Left ventricle myocardium superior (tissue), 1 donor: ENCODE results near the gene CXCL5. TPM values are rescaled to one million over a fixed set of nuclear protein-coding genes. Genes with fewer than 3 reads are reported as not detected.
"Not testable (repeated sequence)": the region's sequence is repeated elsewhere in the genome, so short reads cannot be mapped to it uniquely, and the experiment has no call there.

ENCODE experiments used
- ATAC-seq: fragments of 200-7000 bp; cut with Tn5 transposase; one replicate; pipeline ENCODE4 v1.9.1; 2020; ENCODE audit warnings: mild to moderate bottlenecking, moderate library complexity
- DNase-seq: peaks from one replicate; pipeline ENCODE4 v3.0.0-alpha.2; 2020
- intact Hi-C: fragments of 100-400 bp; cut with micrococcal nuclease; formaldehyde crosslinking; loops from one replicate; pipeline ENCODE4 v1.11.0; 2022
- total RNA-seq: library from RNA; stranded (reverse); fragmentation: NEBNext Ultra II Directional; extraction: Animal tissue kit (Norgen Biotek cat#: 25700); gene quantifications from one replicate; pipeline ENCODE4 v1.2.1, GENCODE V29; 2021
- donor health status: DM: no; HTN: yes; CAD: no; lungs with severe emphysema.

CXCL5 gene
- total RNA-seq, 1 donor from 2014 or later, result not detected

DNA sequence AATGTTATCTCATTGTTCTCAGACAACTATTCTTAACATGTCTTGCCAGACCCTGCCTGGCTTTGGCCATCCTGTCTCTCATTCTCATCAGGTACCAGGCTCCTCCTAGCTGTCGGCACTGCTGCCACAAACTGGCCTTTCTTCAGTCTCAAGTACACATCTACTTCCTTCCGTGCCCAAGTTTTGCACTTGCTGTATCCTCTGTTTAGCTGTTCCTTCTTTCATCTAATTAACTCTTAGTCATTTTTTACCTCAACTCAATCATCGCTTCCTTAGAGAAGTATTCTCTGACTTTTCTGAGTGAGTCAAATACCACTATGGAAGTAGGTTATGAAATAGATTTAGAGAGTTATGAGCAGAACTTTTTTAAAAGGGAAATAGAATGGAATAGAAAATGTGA lies 20.3 kb upstream of the CXCL5 start:
- intact Hi-C loops, result no loop called here
- ATAC-seq (no peak), DNase-seq (no peak)

DNA sequence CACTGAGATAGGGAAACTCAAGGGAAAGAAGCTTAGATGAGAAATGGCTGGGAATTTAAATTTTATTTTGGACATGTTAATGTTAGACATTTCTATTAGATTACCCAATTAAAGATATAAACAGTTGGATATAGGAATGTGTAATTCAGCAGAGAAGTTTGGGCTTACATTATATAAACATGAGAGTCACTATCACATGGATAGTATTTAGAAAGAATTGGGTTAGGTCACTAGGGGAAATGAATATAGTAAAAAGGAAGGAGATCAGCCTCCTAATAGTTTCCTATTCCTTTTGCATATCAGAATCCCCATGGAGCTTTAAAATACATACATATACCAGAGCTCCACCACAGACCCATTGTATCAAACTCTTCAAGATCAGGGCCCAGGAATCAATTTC lies 19.6 kb upstream of the CXCL5 start:
- no peak for ATAC-seq
- intact Hi-C loops, result no loop called here

DNA sequence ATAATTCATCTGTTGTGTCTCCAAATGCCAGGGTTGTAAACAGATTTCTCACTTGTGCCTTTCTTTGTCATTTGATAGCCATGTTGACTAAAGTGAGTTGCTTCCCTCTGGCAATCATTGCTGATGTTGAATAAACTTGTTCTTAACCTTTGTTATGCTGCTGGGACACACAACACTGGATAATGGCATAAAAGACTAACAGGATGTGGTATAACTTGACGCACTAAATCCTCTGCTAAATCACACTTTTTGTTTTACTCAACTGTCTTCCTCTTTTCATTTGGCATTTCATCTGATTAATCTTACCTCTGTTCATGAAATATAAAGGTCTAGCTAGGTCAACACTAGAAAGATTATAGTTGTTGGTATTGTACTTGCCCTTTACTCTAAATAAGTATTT lies 17.6 kb upstream of the CXCL5 start:
- intact Hi-C loops, result no loop called here
- DNase-seq (no peak), ATAC-seq (no peak)

More for the DNA sequence above, 19.6 kb upstream of the CXCL5 start:
- no peak for DNase-seq

DNA sequence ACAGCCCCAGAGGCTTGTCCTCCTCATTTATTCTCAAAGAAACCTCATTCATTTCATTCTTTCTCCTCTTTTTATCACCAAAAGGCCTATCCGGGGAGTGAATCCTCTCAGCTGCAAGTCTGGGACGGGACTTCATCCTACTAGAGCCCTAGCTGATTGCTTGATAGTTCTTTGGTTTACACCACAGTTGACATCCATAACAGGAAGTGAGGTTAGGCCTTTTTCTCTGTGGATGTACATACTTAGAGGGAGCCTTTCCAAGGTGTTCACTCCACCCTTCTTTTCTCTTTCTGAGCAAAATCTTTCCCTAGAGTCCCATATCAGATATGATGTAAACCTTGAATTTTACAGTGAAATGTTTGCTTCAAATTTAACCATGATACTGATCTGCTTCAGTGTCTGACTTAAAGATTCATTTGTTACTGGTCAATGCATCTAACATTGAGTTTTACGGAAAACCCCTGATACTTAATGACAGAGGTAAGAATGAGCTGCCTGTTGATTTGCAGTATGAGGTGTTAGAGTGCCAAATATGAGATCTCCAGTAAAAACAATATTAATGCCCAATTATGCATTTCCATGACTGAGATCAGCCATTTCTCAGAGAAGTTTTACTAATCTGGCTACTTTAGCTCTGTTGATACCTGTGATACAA lies 16.8 kb upstream of the CXCL5 start:
- intact Hi-C loops, result no loop called here
- ATAC-seq (no peak), DNase-seq (no peak)

DNA sequence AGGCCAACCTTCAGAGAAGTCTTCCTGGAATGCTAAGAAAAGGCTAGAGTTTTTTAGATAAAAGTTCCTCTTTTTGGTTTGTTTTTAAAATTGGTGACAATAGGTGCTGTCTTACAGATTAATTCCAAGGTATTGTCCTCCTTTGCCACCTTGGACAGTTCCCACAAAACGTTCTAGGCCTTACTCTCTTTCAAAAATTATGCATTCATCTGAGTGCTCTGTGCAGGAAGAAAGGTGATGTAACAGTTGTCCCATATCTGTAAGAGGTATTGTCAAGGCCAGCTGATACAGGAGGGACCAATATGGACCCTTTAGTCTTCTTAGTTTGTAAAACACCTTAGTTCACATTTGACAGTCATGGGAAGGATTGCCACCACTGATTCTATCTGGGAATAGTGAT lies 15.9 kb upstream of the CXCL5 start:
- ATAC-seq (no peak), DNase-seq (no peak)
- intact Hi-C loops, result no loop called here

DNA sequence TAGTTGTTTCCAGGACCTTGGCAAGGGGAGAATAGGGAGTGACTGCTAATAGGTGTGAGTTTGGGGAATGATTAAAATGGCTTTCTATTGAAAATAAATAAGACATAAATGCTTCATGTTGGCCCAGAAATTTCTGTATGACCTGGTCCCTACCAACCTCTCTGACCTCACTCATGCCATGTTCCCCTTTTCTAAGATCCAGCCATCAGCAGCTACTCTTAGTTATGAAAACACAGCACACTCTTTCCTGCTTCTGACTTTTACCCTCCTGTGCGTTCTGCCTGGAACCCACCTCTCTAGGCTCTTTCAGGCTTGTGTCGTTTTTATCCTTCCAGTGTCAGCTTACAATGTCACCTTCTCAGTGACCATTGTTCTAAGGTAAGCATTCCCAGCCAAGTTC lies 14.8 kb upstream of the CXCL5 start:
- intact Hi-C loops, result no loop called here
- ATAC-seq (no peak), DNase-seq (no peak)

DNA sequence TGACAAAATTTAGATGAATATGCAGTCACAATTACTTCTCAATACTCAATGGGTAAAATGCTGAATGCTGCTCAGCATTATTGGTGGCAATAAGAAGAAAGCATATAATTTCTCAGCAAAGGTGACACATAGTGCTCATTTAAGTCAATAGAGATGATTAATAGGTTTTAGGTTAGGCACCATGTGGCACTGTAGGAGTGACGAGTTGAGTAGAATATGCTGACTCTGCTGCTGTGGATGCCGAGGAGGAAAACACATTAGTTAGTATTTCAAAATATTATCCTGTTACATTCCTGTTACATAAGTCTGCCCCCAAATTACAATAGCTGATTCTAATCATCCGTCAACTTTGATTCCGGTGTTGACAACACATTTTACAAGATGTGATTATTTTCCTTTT lies 13.7 kb upstream of the CXCL5 start:
- intact Hi-C loops, result no loop called here
- no peak for ATAC-seq
- DNase-seq, result no peak

DNA sequence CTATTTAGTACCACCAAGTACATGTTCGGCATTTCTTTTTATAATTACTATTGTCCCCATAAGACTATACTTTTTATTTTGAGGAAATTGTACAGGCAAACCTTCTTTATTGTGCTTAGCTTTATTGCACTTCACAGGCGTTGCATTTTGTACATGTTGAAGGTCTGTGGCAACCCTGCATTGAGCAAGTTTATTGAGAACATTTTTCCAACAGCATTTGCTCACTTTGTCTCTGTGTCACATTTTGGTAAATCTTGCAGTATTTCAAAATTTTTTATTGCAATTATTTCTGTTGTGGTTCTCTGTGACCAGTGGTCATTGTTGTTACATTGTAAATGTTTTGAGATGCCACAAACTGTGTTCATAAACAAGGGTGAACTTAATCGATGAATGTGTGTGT lies 10.8 kb upstream of the CXCL5 start:
- DNase-seq, result no peak
- intact Hi-C loops, result no loop called here
- no peak for ATAC-seq

DNA sequence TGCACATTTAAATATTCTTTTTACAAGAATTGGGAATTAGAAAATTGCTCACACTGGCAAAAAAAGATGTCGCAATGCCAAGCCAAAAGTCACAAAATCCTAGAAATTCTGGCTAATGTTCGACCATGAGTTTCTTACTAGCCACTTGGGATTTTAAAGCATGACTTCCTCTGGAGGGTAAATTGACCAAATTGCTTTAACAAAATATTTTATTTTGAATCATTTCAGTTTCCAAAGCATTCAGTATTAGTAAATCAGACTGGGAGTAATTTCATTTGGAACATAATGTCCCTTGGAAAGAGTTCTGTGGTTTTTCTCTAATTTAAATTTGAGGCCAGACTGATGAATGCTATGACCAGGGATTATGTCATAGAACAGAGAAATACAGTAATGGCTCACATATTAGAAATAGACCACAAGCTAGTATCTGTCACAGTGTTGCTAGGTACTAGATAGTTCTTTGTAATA lies 7.6 kb upstream of the CXCL5 start:
- intact Hi-C loops, result no loop called here

DNA sequence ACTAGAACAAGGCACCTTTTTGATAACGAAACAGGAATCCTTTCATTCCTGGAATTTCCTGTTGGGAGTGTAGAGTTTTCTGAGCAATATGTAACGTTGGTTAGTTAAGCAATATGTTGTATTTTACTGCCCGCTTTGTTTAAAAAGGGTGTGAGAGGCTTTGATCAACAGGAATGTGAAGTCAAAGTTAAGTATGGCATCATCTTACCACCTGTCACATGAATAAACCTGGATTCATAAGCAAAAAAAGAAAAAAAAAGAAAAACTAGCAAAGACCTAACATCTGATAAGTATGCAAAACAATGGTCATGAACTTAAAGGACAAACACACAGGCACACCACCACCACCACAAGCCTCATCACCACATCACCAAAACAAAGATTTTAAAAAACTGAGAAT lies 7.1 kb upstream of the CXCL5 start:
- intact Hi-C loops, result no loop called here
- ATAC-seq (no peak), DNase-seq (no peak)

More for the DNA sequence above, 7.6 kb upstream of the CXCL5 start:
- no peak for DNase-seq
- ATAC-seq, result no peak

DNA sequence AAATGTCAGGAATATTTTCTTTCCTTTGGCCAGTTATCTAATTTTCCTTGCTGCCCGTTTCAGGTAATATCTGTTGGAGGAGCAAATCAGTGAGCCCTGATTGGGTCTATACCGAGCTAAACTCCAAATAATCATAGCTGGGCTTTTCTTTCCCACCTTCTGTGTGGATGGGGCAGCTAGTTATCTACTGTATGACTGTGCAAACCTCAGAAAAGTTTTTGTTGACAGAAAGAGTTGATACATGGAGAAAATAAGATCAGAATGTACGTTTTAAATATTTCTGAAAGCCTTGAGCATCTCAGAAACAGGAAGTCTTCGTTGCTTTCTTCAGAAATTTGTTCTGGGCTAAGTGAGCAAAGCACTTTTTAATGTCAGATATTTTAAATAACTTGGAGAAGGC lies 6.2 kb upstream of the CXCL5 start:
- DNase-seq (no peak), ATAC-seq (no peak)
- intact Hi-C loops, result no loop called here

DNA sequence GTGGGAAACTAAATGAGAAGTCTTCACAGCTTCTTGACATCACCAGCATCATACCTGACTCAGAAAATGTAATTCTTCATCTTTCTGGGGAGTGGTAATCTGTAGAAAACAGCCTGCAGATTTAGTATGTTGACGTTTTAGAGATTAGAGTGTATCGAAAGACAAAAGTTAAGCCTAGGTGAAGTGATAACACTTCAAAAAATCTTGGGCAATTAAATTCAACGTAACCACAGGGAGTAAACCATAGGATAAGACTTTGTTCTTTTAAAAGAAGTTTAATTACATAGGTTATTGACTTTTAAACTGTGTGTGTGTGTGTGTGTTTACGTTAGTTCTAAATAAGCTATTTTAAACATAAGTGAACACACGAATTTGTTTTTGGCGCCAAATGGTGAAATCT lies 1.8 kb upstream of the CXCL5 start:
- intact Hi-C loops, result no loop called here
- no peak for ATAC-seq
- DNase-seq, result no peak

DNA sequence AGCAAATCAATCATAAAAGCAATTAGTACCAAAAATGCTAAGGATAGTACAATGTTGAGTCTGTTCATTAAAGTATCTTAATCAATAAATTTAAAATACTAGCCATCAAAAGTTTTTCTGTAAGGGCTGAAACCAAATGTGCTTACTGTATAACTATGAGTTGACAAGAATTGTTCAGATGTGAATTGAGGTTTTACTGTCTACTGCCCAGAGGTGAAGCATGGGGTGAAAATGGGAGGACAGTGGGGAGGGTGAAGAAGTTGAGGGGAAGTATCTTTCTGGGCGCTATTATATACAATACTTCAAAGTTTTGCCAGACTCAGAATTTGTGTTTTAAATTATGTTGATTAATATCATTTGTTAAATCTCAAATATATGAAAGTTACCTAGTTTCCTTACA lies 6.4 kb downstream of the CXCL5 start:
- ATAC-seq, result no peak
- intact Hi-C loops, result no loop called here
- DNase-seq, result no peak

DNA sequence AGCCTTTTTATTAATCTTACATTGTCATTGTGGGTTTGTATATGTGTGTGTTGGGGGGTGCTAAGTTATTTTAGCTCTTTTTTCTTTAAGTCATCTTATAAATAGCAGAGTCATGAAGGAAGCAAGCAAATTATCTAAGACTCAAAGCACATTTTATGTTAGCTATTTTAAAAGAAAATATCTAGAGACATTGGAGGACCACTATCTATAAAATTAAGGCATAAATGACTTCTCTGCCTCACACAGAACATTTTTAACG lies 6.8 kb downstream of the CXCL5 start:
- ATAC-seq, result no peak
- intact Hi-C loops, result no loop called here
- DNase-seq, result no peak

DNA sequence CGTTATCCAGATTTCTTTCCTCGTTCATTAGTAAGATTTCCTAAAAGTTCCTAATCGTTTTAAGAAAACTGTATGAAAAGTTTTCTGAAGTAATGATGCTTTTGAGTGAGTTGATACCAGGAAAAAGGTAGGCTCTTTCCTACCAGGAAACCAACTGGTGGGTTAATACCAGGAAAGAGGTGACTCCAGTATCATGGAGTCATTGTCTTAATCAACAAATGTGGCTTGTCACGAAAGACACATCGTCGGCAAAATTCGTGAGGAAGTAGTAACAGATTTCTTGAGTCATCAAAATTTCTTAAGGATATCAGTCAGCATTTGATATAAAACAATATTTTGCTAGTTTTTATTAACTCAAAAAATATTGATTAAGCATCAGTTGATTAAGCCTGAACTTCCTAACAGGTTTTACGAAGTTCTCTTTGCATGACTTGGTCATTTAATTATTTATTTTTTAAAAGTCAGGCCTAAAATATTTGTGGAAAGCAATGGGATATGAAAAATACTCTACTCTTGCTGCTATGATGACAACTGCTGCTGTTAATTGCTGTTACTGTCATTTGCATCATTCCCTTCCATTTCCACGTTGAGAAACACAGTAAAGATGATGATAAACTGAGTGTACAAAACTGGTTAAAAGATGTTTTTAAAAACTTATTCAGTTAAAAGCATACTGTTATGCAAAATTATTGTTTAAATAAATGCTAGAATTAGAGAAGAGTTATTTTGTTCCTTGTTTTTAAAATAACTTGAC lies 7.3 kb downstream of the CXCL5 start:
- DNase-seq (no peak), ATAC-seq (no peak)
- intact Hi-C loops, result no loop called here

DNA sequence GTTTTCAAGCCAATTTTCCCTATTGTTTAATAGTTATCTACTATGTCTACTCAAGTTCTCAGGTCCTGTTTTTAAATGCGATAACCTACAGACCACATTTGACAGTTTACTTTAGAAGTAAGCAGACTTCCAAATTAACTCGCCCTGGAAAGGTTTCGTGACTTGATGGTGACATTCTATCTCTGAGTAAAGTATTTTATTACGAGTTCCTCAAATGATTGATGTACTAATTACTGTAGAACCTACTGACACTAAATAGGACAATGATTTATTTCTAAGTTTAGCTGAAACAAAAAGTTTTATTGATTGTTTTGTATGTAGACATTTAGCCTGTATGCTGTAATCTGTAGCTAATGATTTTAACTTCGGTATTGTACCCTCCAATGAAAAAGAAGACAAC lies 8.5 kb downstream of the CXCL5 start:
- intact Hi-C loops, result no loop called here
- DNase-seq, result no peak

DNA sequence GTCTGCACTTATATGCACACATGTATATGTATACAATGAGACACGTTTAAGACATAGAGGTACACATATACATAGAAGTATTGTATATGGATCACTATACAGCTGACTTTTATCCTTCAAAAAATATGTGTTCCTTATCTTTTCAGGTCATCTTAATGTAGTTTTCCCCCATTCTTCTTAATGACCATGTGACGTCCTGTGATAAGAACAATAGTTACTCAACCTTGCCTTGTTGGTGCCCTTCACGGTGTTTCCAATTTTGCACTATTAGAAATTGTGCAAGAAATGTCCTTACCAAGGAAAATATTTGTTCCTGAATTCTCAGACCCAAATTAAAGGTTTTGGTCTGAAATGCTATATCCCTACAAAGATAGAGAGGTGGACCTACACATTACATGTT lies 9.4 kb downstream of the CXCL5 start:
- ATAC-seq, result no peak
- DNase-seq, result no peak
- intact Hi-C loops, result no loop called here

More for the DNA sequence above, 8.5 kb downstream of the CXCL5 start:
- no peak for ATAC-seq

DNA sequence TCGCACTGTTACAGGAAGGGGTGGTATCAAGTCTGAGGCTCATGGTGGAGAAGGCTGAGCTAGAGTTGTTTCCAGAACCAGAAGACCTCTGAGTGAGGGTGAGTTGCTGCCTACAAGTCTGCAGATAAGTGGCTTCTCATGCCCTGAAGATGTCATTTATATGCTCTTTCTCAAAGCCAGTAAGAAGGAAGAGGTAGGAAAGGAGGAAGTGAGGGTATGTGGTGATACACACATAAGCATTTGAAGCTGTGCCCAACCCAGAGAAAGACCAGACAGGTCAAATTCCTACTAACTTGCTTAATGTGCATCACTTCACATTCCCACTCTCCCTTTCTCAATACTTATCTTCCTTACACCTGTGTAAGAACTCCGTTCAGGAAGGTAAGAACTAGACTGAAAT lies 10.4 kb downstream of the CXCL5 start, which contains the start of gene PPBP:
PPBP (minus strand) TSS at position 130 of the 400 bp plus-strand sequence; CDS start at position 43, 87 bp downstream.
- intact Hi-C loops, result no loop called here
- no peak for ATAC-seq
- no peak for DNase-seq

DNA sequence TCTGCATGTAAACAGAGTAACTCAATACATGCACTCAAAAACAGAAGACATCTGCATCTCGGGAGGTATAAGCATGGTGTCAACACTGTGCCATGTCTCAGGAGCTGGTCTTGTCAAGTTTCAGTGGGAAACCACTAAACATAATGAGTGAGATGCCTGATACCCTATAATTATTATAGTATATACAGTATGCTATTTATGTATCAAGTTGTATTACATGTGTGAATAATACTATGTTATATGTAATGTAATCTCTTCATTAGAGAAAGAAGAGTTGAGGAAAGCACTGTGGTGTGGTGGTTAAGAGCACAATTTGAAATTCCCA lies 13.0 kb downstream of the CXCL5 start:
- ATAC-seq (no peak), DNase-seq (no peak)
- intact Hi-C loops, result no loop called here

DNA sequence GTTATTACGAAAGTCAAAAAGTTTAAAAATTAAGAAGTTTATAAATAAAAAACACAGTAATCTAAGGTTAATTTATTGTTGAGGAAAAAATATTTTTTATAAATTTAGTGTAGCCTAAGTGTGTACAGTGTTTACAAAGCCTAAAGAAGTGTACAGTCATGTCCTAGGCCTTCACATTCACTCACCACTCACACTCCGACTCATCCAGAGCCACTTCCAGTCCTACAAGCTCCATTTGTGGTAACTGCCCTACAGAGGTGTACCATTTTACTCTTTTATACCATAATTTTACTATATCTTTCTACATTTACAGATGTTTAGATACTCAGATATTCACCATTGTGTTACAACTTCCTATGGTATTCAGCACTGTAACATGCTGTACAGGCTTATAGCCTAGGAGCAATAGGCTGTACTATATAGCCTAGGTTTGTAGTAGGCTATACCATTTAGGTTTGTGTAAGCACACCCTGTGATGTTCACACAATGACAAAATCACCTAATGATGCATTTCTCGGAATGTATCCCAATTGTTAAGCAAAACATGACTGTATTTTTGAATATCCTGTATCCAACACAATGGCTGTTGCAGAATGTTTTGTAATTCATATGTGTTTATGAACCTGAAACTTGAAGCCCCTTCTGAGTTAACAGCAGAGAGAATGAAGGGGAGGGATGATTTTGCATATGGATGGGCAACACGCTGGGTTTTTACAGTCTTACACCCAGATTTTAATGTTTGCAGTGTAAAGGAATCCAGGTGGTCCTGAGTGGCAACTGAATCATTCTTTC lies 13.5 kb downstream of the CXCL5 start:
- intact Hi-C loops, result no loop called here
- ATAC-seq (no peak), DNase-seq (no peak)

DNA sequence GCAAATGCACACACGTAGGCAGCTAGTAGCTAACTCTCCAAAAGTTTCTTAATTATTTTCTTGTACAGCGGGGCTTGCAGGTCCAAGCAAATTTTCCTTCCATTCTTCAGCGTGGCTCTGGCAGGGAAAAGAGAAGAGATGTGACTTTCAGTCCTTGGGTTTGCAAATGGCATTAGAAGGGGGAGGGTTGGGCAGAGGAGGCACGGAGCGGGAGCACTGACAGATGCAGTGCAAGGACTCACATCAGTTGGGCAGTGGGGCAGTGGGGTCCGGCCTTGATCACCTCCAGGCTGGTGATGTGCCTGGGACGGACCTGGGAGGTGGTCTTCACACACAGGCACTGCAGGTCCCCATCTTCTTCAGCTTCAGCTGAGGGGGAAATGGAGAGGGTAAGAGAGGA lies 17.3 kb downstream of the CXCL5 start:
- DNase-seq, intact Hi-C loops, ATAC-seq: not testable (repeated sequence)
